Measurements from ENCODE around the gene PCBP1.
"Not testable (repeated sequence)": the region's sequence is repeated elsewhere in the genome, so short reads cannot be mapped to it uniquely, and the experiment has no call there.

Gene PCBP1

DNA sequence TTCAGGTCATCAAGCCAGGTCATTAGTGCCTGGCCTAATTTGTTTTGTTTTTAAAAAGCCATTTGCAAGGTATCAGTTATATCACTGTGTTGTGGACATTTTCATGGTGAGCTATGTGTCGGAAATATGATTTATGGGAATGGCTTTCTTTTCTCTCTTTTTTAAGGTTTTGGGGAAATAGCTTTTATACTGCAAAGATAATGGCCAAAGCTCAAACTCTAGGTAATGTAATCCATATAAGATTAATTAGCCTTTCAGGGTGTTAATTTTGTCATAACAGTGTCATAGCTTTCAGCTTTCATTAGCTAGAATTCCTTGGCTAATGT, 45.8 kb downstream of the PCBP1 start:
- H3K27me3 ChIP-seq (ENCODE audit: control insufficient read depth in 1 of 2, insufficient read depth in 2 of 2, low read length in 2 of 2): no peaks in the 10 kb centered on the region
- H3K9me3 ChIP-seq (ENCODE audit: low read length): no peaks in the 10 kb centered on the region
- peaks cover 36% of the 10 kb centered on the region for H3K4me1 ChIP-seq (ENCODE audit: insufficient read depth, low read length)
- peak overlapping the region in 1 of 2 donors; percentile 69 for H3K4me3 ChIP-seq (ENCODE audit: low read depth in 1 of 2, low read length in 2 of 2)
- no peaks in the 10 kb centered on the region for H3K36me3 ChIP-seq (ENCODE audit: insufficient read depth, low read length)
- H3K9ac ChIP-seq (ENCODE audit: low read length): peak overlapping the region; percentile 51
- H3K27ac ChIP-seq (ENCODE audit: low read depth, low read length): peak overlapping the region; percentile 97

DNA sequence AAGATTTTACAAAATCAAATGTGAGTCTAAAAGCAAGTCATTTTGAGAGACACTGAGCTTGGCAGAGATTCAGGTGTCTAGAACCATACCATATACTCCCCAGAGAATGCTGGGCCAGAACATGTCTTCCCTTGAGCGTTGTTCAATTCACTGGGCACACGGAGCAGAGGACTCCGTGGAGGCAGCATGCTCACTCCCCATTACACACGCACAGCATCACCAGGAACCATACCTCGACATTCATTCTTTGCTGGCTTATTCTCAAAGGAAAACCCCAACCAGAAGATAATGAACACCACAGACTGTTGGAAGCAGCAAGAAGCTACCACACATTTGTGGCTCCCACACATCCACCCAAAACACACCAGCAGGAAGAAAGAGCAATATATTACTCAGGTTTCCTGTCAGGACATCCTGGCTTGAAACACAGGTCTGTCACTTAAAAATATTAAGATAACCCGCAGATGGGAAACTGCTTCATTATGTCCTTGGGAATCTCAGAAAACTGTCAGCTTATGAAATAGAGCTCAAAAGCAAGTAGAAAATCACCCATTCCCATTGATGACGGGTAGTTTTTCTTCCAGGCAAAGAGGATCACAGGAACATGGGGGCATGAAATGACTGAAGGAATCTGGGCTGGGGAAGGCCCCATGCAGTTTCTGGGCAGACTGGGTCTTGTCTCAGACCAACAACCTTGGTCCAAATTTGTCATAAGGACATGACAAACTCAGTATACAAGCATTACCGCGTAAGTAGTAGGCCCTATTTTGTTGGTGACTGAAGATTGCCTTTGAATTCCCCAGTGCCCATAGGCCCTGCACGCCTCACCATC, 46.4 kb downstream of the PCBP1 start:
- Histone ChIP-seq H3K4me1 (ENCODE audit: insufficient read depth, low read length) (peaks cover 36% of the 10 kb centered on the region), H3K27ac (ENCODE audit: low read depth, low read length) (peak overlapping the region; percentile 97), H3K4me3 (ENCODE audit: low read depth in 1 of 2, low read length in 2 of 2) (peak overlapping the region in 1 of 2 donors; percentile 69), H3K36me3 (ENCODE audit: insufficient read depth, low read length) (no peaks in the 10 kb centered on the region), H3K9ac (ENCODE audit: low read length) (no peak overlapping the region), H3K27me3 (ENCODE audit: control insufficient read depth in 1 of 2, insufficient read depth in 2 of 2, low read length in 2 of 2) (no peaks in the 10 kb centered on the region), H3K9me3 (ENCODE audit: low read length) (no peaks in the 10 kb centered on the region)

GRCh38 chr2:70134323-70134983, 47.2 kb downstream of the PCBP1 start:
- not testable (repeated sequence) for H3K4me3 ChIP-seq (ENCODE audit: low read depth in 1 of 2, low read length in 2 of 2); H3K9ac ChIP-seq (ENCODE audit: low read length); H3K27me3 ChIP-seq (ENCODE audit: control insufficient read depth in 1 of 2, insufficient read depth in 2 of 2, low read length in 2 of 2); H3K9me3 ChIP-seq (ENCODE audit: low read length); H3K36me3 ChIP-seq (ENCODE audit: insufficient read depth, low read length)
- H3K27ac ChIP-seq (ENCODE audit: low read depth, low read length): peak overlapping the region; percentile 97
- peaks cover 36% of the 10 kb centered on the region for H3K4me1 ChIP-seq (ENCODE audit: insufficient read depth, low read length)
